ENCODE results near the gene CACNG5.

DNA sequence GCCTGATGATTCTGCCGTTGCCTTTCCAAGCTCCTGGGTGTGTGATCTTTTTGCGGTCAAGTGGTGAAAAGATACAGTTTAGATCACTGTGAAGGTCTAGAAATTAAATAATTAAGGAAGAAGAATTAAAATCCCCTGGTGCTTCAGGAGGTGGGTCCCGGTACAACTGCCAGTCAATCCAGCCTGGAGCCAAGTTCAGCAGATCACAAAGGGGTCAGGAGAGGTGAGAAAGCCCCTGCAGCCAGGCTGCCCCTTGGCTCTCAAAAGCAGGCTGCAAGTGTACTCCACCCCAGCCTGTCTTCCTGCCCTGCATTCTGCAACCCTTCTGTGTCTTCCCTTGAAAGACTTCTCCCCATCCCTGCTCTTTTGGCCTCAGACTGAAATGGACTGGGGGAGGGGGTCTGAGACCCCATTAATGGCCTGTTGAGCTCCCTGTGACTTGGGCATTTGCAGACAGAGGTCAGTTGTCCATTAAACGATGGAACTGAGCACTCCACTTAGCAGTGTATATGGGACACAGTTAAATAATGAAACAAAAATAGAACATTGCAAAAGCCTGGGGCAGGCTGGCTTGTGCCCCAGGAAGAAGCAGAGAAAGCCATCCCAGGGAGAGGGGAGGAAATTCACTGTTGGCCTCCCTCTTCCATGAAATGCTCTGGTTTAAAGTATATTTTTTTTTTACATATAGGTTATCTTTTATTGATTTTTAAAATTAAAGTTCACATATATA is 15.1 kb downstream of the CACNG5 start:
- TF ChIP-seq, protein P1, sequence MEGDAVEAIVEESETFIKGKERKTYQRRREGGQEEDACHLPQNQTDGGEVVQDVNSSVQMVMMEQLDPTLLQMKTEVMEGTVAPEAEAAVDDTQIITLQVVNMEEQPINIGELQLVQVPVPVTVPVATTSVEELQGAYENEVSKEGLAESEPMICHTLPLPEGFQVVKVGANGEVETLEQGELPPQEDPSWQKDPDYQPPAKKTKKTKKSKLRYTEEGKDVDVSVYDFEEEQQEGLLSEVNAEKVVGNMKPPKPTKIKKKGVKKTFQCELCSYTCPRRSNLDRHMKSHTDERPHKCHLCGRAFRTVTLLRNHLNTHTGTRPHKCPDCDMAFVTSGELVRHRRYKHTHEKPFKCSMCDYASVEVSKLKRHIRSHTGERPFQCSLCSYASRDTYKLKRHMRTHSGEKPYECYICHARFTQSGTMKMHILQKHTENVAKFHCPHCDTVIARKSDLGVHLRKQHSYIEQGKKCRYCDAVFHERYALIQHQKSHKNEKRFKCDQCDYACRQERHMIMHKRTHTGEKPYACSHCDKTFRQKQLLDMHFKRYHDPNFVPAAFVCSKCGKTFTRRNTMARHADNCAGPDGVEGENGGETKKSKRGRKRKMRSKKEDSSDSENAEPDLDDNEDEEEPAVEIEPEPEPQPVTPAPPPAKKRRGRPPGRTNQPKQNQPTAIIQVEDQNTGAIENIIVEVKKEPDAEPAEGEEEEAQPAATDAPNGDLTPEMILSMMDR (IDR thresholded peaks at IDR 0.05) = no peak
- no peak for TF ChIP-seq POLR2A (IDR thresholded peaks at IDR 0.05)
